ENCODE results near the gene SPRED3. TPM values are rescaled to one million over a fixed set of nuclear protein-coding genes. Genes with fewer than 3 reads are reported as not detected.
A peak's percentile ranks its signal among the peaks of the same experiment; 100 is the strongest.

SPRED3 gene
- total RNA-seq, 1 donor from 2014 or later = 3.2 TPM

- TF ChIP-seq, protein P1, sequence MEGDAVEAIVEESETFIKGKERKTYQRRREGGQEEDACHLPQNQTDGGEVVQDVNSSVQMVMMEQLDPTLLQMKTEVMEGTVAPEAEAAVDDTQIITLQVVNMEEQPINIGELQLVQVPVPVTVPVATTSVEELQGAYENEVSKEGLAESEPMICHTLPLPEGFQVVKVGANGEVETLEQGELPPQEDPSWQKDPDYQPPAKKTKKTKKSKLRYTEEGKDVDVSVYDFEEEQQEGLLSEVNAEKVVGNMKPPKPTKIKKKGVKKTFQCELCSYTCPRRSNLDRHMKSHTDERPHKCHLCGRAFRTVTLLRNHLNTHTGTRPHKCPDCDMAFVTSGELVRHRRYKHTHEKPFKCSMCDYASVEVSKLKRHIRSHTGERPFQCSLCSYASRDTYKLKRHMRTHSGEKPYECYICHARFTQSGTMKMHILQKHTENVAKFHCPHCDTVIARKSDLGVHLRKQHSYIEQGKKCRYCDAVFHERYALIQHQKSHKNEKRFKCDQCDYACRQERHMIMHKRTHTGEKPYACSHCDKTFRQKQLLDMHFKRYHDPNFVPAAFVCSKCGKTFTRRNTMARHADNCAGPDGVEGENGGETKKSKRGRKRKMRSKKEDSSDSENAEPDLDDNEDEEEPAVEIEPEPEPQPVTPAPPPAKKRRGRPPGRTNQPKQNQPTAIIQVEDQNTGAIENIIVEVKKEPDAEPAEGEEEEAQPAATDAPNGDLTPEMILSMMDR (IDR thresholded peaks at IDR 0.05; ENCODE audit: unreplicated experiment) = no peak
- Mint-ChIP-seq H3K4me1 (ENCODE audit: unreplicated experiment) (peaks cover 18% of the 10 kb centered on the region), H3K4me3 (ENCODE audit: unreplicated experiment) (peak overlapping the region; percentile 87), H3K36me3 (ENCODE audit: low read depth, unreplicated experiment) (no peaks in the 10 kb centered on the region), H3K9me3 (ENCODE audit: unreplicated experiment) (no peaks in the 10 kb centered on the region), H3K27ac (ENCODE audit: unreplicated experiment) (peak overlapping the region; percentile 67), H3K27me3 (ENCODE audit: unreplicated experiment) (peaks cover 19% of the 10 kb centered on the region)
- DNase-seq (ENCODE audit: low spot score) = no peak
Observed at GRCh38 chr19:38402623-38402966, 14.1 kb downstream of the SPRED3 start.

DNA sequence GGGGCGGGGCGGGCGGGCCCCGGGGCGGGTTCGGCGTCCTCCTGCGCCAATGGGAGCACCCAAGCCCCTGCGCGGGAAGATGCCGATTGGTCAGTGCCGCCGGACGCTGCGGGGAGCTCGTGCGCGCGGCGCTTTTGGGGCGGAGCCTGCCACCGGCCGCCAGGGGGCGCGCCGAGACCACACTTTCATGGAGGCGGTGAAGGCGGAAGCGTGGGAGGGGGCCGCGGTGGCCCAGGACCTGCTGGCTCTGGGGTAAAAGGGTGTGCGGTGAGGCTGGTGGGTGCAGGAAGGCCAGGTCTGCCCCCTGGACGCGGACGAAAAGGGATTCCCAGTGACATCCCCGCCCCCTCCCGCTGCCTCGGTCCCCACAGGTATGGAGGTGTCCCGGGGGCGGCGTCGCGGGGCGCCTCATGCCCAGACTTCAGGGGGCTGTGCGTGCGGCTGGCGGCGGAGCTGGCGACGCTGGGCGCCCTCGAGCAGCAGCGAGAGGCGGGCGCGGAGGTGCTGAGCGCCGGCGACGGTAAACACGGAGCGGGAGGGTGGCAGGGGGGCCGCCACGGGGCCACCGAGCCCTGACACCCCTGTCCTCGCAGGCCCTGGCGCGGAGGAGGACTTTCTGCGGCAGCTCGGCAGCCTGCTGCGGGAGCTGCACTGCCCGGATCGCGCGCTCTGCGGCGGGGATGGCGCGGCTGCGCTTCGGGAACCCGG lies 14.6 kb downstream of the SPRED3 start, which contains the start of gene FAM98C:
Gene FAM98C, plus strand, starts transcription at position 127 of the 708 bp plus-strand sequence. Its CDS starts 61 bp downstream, at position 188.
- H3K36me3 Mint-ChIP-seq (ENCODE audit: low read depth, unreplicated experiment) = no peaks in the 10 kb centered on the region
- peak within 1 kb of the TSS; percentile 67 for H3K27ac Mint-ChIP-seq (ENCODE audit: unreplicated experiment)
- H3K27me3 Mint-ChIP-seq (ENCODE audit: unreplicated experiment) = peaks cover 19% of the 10 kb centered on the region
- DNase-seq (ENCODE audit: low spot score) = peak; percentile 99
- peaks cover 18% of the 10 kb centered on the region for H3K4me1 Mint-ChIP-seq (ENCODE audit: unreplicated experiment)
- H3K4me3 Mint-ChIP-seq (ENCODE audit: unreplicated experiment) = peak within 1 kb of the TSS; percentile 87
- TF ChIP-seq, protein P1 (IDR thresholded peaks at IDR 0.05; ENCODE audit: unreplicated experiment) = peak; percentile 99
- H3K9me3 Mint-ChIP-seq (ENCODE audit: unreplicated experiment) = no peaks in the 10 kb centered on the region

- H3K27ac Mint-ChIP-seq (ENCODE audit: unreplicated experiment) = no peak overlapping the region
- H3K9me3 Mint-ChIP-seq (ENCODE audit: unreplicated experiment) = no peaks in the 10 kb centered on the region
- DNase-seq (ENCODE audit: low spot score) = no peak
- peaks cover 3% of the 10 kb centered on the region for H3K36me3 Mint-ChIP-seq (ENCODE audit: low read depth, unreplicated experiment)
- TF ChIP-seq, protein P1 (IDR thresholded peaks at IDR 0.05; ENCODE audit: unreplicated experiment) = no peak
- H3K27me3 Mint-ChIP-seq (ENCODE audit: unreplicated experiment) = peaks cover 14% of the 10 kb centered on the region
- H3K4me1 Mint-ChIP-seq (ENCODE audit: unreplicated experiment) = peaks cover 14% of the 10 kb centered on the region
- no peak overlapping the region for H3K4me3 Mint-ChIP-seq (ENCODE audit: unreplicated experiment)
Observed at GRCh38 chr19:38404858-38405257, 16.4 kb downstream of the SPRED3 start.

GRCh38 chr19:38405276-38405675 lies 16.8 kb downstream of the SPRED3 start:
- Mint-ChIP-seq H3K36me3 (ENCODE audit: low read depth, unreplicated experiment) (peaks cover 3% of the 10 kb centered on the region), H3K27ac (ENCODE audit: unreplicated experiment) (no peak overlapping the region)

More at GRCh38 chr19:38405276-38405675, 16.8 kb downstream of the SPRED3 start:
- H3K4me3 Mint-ChIP-seq (ENCODE audit: unreplicated experiment) = no peak overlapping the region
- TF ChIP-seq, protein P1 (IDR thresholded peaks at IDR 0.05; ENCODE audit: unreplicated experiment) = no peak
- no peak for DNase-seq (ENCODE audit: low spot score)
- H3K9me3 Mint-ChIP-seq (ENCODE audit: unreplicated experiment) = no peaks in the 10 kb centered on the region
- H3K4me1 Mint-ChIP-seq (ENCODE audit: unreplicated experiment) = peaks cover 12% of the 10 kb centered on the region
- H3K27me3 Mint-ChIP-seq (ENCODE audit: unreplicated experiment) = peaks cover 14% of the 10 kb centered on the region

Data from endothelial cell (in vitro differentiated cells).